ENCODE measurements around the gene SLCO1C1. TPM values are rescaled to one million over a fixed set of nuclear protein-coding genes. Genes with fewer than 3 reads are reported as not detected.

The SLCO1C1 gene
- total and polyA plus RNA-seq, 2 experiments from 2014 or later: 0.30 TPM; not detected in 1

Other genes starting within 250 kb of the SLCO1C1 start
- gene SLCO1B3, start 115.4 kb downstream of the SLCO1C1 start, total RNA-seq: 1.5 and 1.9 TPM in 2 replicates
- gene SLCO1B3, start 115.4 kb downstream of the SLCO1C1 start, polyA plus RNA-seq: 0.17 and 0.41 TPM in 2 replicates